ENCODE data around the gene SLC35F4.

DNA sequence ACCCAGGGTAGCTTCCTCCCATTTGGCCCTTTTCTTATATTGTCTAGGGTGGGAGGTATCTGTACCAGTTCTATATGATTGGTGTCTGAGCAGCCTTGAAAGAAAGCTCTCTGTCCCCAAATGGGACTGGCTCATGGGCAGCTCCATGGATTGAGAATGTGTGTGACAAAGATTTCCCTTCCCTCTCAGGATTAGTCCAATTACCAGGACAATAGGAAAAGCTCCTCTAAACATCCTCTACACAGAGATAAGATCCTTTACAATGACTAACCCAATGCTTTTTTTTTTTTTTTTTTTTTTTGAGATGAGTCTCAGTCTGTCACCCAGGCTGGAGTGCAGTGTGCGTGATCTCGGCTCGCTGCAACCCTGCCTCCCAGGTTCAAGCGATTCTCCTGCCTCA lies 112.1 kb downstream of the SLC35F4 start:
- TF ChIP-seq EZH2 (IDR thresholded peaks at IDR 0.05; ENCODE audit: borderline replicate concordance, low read depth, low read length, poor library complexity, severe bottlenecking): no peak
- TF ChIP-seq, protein P1, sequence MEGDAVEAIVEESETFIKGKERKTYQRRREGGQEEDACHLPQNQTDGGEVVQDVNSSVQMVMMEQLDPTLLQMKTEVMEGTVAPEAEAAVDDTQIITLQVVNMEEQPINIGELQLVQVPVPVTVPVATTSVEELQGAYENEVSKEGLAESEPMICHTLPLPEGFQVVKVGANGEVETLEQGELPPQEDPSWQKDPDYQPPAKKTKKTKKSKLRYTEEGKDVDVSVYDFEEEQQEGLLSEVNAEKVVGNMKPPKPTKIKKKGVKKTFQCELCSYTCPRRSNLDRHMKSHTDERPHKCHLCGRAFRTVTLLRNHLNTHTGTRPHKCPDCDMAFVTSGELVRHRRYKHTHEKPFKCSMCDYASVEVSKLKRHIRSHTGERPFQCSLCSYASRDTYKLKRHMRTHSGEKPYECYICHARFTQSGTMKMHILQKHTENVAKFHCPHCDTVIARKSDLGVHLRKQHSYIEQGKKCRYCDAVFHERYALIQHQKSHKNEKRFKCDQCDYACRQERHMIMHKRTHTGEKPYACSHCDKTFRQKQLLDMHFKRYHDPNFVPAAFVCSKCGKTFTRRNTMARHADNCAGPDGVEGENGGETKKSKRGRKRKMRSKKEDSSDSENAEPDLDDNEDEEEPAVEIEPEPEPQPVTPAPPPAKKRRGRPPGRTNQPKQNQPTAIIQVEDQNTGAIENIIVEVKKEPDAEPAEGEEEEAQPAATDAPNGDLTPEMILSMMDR (conservative IDR thresholded peaks at IDR 0.05; ENCODE audit: low read depth, low read length): no peak
